HL-60 (cell line): Measurements from ENCODE around the gene ATIC.

Experiments
- DNase-seq, 2 experiments: peaks; one replicate each; pipeline ENCODE4 v3.0.0-alpha.2; 2010 to 2020; ENCODE audit warnings: low read depth in 1 of 2, low spot score in 1 of 2
- H3K27ac ChIP-seq: fragments of 250-450 bp; sonication (Bioruptor Pico); replicated peaks from 2 replicates; pipeline ENCODE4 v1.5.1; 2020; ENCODE audit warnings: mild to moderate bottlenecking, moderate library complexity
- H3K27me3 ChIP-seq: fragments of 250-450 bp; sonication (Bioruptor Pico); 2 replicates; pipeline ENCODE4 v1.5.1; 2021; ENCODE audit warnings: mild to moderate bottlenecking, moderate library complexity; ENCODE audit not compliant: insufficient read depth, poor library complexity, severe bottlenecking
- H3K4me3 ChIP-seq: replicated peaks from 2 replicates; pipeline ENCODE4 v1.5.1; 2011; ENCODE audit warnings: mild to moderate bottlenecking, control low read depth, low read length; ENCODE audit not compliant: insufficient read depth
- GABPA ChIP-seq: IDR thresholded peaks from 2 replicates; pipeline ENCODE4 v1.6.1; 2012; ENCODE audit warnings: low read depth
- POLR2AphosphoS5 ChIP-seq: IDR thresholded peaks from 2 replicates; pipeline ENCODE4 v1.6.1; 2012; ENCODE audit warnings: low read depth
- SPI1 ChIP-seq: IDR thresholded peaks from 2 replicates; pipeline ENCODE4 v1.6.1; 2012; ENCODE audit warnings: low read depth, mild to moderate bottlenecking, borderline replicate concordance
- TF ChIP-seq, protein P1 (sequence below): IDR thresholded peaks from 2 replicates; pipeline ENCODE4 v1.6.1; 2012; ENCODE audit warnings: low read depth; ENCODE audit not compliant: insufficient replicate concordance
- TF ChIP-seq, protein P2 (sequence below): IDR thresholded peaks from one replicate; pipeline ENCODE4 v1.5.1; 2011; ENCODE audit warnings: low read length, control low read depth, inconsistent platforms; ENCODE audit not compliant: insufficient read depth

ATIC gene

DNA sequence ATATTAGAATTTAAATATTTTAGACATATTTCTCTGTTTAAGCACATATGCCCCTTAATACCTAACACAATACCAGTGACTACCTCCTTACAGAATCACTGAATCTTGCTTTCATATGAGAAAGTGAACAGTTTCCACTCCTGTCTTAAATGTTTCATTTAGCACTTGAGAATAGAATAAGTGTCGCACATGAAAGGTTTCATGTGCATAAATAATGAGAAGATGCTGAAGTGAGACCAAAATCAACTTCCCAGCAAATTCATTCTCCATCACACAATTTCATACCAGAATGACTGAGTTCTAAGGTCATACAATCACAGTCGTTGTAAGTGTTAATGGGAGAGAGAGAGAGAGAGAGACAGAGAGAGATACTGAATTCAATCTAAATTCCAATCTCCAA lies 51.2 kb downstream of the ATIC start:
- Histone ChIP-seq H3K27ac (no peak overlapping the region), H3K27me3 (no peaks in the 10 kb centered on the region), H3K4me3 (no peak overlapping the region)
- TF ChIP-seq, protein P1, sequence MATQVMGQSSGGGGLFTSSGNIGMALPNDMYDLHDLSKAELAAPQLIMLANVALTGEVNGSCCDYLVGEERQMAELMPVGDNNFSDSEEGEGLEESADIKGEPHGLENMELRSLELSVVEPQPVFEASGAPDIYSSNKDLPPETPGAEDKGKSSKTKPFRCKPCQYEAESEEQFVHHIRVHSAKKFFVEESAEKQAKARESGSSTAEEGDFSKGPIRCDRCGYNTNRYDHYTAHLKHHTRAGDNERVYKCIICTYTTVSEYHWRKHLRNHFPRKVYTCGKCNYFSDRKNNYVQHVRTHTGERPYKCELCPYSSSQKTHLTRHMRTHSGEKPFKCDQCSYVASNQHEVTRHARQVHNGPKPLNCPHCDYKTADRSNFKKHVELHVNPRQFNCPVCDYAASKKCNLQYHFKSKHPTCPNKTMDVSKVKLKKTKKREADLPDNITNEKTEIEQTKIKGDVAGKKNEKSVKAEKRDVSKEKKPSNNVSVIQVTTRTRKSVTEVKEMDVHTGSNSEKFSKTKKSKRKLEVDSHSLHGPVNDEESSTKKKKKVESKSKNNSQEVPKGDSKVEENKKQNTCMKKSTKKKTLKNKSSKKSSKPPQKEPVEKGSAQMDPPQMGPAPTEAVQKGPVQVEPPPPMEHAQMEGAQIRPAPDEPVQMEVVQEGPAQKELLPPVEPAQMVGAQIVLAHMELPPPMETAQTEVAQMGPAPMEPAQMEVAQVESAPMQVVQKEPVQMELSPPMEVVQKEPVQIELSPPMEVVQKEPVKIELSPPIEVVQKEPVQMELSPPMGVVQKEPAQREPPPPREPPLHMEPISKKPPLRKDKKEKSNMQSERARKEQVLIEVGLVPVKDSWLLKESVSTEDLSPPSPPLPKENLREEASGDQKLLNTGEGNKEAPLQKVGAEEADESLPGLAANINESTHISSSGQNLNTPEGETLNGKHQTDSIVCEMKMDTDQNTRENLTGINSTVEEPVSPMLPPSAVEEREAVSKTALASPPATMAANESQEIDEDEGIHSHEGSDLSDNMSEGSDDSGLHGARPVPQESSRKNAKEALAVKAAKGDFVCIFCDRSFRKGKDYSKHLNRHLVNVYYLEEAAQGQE: no peak
- TF ChIP-seq POLR2AphosphoS5: no peak
- TF ChIP-seq SPI1: no peak
- no peak for TF ChIP-seq GABPA
- TF ChIP-seq, protein P2, sequence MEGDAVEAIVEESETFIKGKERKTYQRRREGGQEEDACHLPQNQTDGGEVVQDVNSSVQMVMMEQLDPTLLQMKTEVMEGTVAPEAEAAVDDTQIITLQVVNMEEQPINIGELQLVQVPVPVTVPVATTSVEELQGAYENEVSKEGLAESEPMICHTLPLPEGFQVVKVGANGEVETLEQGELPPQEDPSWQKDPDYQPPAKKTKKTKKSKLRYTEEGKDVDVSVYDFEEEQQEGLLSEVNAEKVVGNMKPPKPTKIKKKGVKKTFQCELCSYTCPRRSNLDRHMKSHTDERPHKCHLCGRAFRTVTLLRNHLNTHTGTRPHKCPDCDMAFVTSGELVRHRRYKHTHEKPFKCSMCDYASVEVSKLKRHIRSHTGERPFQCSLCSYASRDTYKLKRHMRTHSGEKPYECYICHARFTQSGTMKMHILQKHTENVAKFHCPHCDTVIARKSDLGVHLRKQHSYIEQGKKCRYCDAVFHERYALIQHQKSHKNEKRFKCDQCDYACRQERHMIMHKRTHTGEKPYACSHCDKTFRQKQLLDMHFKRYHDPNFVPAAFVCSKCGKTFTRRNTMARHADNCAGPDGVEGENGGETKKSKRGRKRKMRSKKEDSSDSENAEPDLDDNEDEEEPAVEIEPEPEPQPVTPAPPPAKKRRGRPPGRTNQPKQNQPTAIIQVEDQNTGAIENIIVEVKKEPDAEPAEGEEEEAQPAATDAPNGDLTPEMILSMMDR: no peak
- no peak for DNase-seq

DNA sequence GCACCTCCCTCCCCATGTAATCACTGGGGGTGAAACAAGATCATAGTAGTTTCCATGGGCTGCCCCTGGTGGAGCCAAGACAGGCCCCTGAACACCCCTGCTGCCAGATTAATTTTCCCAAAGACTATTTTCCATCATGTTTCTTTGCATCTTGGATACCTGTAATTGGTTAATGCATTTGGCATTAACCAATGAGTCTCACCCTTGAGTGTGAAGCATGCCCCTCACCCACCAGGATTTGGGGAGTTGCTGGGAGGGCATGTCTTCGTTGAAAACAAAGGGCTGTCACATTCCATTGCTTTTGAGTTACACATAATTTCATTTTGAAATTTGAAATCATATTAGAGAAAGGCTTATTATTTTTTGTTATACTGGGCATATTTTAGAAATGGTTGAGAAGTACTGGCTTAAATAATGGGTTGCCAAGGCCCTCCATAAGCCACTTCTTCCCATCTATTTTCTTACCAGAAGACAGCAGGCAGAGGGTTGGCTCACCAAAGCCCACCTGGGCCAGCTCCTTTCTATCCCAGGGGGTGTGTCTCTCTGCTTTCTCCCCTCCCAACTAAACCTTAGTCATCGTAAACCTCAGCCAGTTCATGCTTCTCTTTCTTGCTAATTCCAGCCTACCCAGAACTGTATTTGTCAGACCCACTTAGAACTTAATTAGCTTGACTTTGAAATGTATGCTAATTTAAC lies 51.8 kb downstream of the ATIC start:
- TF ChIP-seq, protein P1: no peak
- TF ChIP-seq GABPA: no peak
- no peak for TF ChIP-seq POLR2AphosphoS5
- TF ChIP-seq SPI1: no peak
- TF ChIP-seq, protein P2: no peak
- no peak overlapping the region for H3K27ac ChIP-seq

DNA sequence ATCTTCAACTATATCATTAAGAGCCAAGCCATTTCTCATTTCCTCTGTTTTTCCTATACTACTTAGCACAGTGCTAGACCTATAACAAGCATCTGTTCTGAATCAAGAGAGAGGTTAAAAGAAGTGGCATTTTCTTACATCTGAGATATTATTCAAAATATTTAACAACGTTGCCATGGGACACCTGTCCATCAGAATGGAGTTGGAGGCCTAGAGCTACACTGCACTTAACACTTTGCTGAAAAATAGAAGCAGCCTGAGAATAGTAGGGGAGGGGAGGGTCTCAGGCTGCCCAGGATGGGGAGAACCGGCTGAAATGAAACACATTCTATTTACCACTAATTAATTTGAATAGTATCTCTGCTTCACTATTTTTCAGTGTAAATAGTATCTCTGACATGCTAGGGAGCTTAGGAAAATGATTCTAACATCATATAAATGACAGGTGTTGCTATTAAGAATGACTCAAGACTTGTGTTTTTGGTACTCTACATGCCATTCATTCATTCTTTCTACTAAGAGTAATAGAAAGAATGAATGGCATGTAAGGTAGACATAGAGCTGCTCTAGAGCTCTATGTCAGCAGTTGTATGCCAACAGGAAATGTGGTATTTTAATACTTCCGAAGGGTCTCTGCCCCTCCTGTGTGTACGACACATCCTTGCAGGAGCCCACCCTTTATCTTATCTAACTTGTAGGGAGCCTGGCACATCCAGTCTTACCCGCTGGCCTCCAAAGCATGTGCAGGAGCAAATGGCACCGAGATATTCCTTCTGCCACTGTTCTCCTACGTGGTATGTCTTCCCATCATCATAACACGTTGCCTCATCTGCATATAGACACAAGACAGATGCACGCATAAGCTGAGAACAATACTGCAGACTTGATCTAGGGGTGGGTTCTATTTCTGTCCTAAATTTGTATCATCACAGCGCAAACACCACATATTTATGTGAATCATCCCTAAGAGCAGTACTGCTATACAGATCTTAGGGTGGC lies 52.6 kb downstream of the ATIC start:
- Histone ChIP-seq H3K27ac (no peak overlapping the region), H3K27me3 (no peaks in the 10 kb centered on the region), H3K4me3 (no peak overlapping the region)
- no peak for DNase-seq
- no peak for TF ChIP-seq POLR2AphosphoS5
- TF ChIP-seq, protein P1: no peak
- no peak for TF ChIP-seq SPI1
- TF ChIP-seq GABPA: no peak
- TF ChIP-seq, protein P2: no peak

More for the DNA sequence above, 51.8 kb downstream of the ATIC start:
- Histone ChIP-seq H3K4me3 (no peak overlapping the region), H3K27me3 (no peaks in the 10 kb centered on the region)
- no peak for DNase-seq
